SK-N-SH (cell line): ENCODE data around the gene PBRM1. TPM values are rescaled to one million over a fixed set of nuclear protein-coding genes. Genes with fewer than 3 reads are reported as not detected.

Source experiments
- CTCF ChIA-PET: fragments of 300-600, 350-600 bp; formaldehyde crosslinking; extraction: SDS; loops from one replicate; lab custom pipeline; 2021; lab: Yijun Ruan, JAX
- POLR2A ChIA-PET: fragments of 350-600 bp; sonication (Branson Sonifier 250); formaldehyde crosslinking; extraction: SDS; loops from one replicate; lab custom pipeline; 2020; ENCODE audit warnings: antibody characterized with exemption, inconsistent platforms; lab: Yijun Ruan, JAX
- DNase-seq: peaks from one replicate; pipeline ENCODE4 v3.0.0; 2012
- H2AFZ ChIP-seq: fragments of 200-600 bp; sonication (generic); 2 replicates; pipeline ENCODE4 v1.8.1; 2016; ENCODE audit warnings: antibody characterized with exemption, mild to moderate bottlenecking, low read depth
- H3F3A ChIP-seq: fragments of 200-600 bp; sonication (generic); replicated peaks from 2 replicates; pipeline ENCODE3; 2016; ENCODE audit warnings: antibody characterized with exemption, mild to moderate bottlenecking; ENCODE audit not compliant: insufficient read depth
- H3K27ac ChIP-seq, 2 experiments: fragments of 200-500 bp in 1 of 2; fragments of 200-600 bp in 1 of 2; sonication (Bioruptor generic) in 1 of 2; sonication (generic), shearing (Covaris generic) in 1 of 2; 2 replicates each; pipeline versions ENCODE4 v1.5.1 to v1.6.1; 2014 to 2016; ENCODE audit warnings: low read depth in 2 of 2, inconsistent platforms in 1 of 2, low read length in 1 of 2, mild to moderate bottlenecking in 1 of 2, mixed read lengths in 1 of 2
- H3K27me3 ChIP-seq: fragments of 200-600 bp; sonication (generic), shearing (Covaris generic); 2 replicates; pipeline ENCODE4 v1.6.1; 2016; ENCODE audit warnings: mixed run types; ENCODE audit not compliant: insufficient read depth
- H3K36me3 ChIP-seq, 2 experiments: fragments of 200-500 bp in 1 of 2; fragments of 200-600 bp in 1 of 2; sonication (Bioruptor generic) in 1 of 2; sonication (generic) in 1 of 2; replicated peaks in 1 of 2; 2 replicates each; pipeline versions ENCODE3 to v1.5.1; 2014 to 2016; ENCODE audit warnings: low read length in 1 of 2, mild to moderate bottlenecking in 1 of 2; ENCODE audit not compliant: insufficient read depth in 2 of 2, control insufficient read depth in 1 of 2
- H3K4me1 ChIP-seq, 2 experiments: fragments of 200-500 bp in 1 of 2; fragments of 200-600 bp in 1 of 2; sonication (Bioruptor generic) in 1 of 2; sonication (generic), shearing (Covaris generic) in 1 of 2; 2 replicates each; pipeline versions ENCODE4 v1.5.1 to v1.6.1; 2014 to 2016; ENCODE audit warnings: low read depth in 1 of 2, low read length in 1 of 2, mixed run types in 1 of 2; ENCODE audit not compliant: insufficient read depth in 2 of 2, control insufficient read depth in 1 of 2
- H3K4me2 ChIP-seq: fragments of 200-600 bp; sonication (generic), shearing (Covaris generic); 2 replicates; pipeline ENCODE4 v1.6.1; 2017; ENCODE audit warnings: mixed run types
- H3K4me3 ChIP-seq, 2 experiments: fragments of 200-500 bp in 1 of 2; fragments of 200-600 bp in 1 of 2; sonication (Bioruptor generic) in 1 of 2; sonication (generic), shearing (Covaris generic) in 1 of 2; 2 replicates each; pipeline versions ENCODE4 v1.5.1 to v1.8.1; 2014 to 2016; ENCODE audit warnings: low read depth in 2 of 2, inconsistent platforms in 1 of 2, low read length in 1 of 2, mild to moderate bottlenecking in 1 of 2, mixed read lengths in 1 of 2, moderate library complexity in 1 of 2
- H3K79me2 ChIP-seq: fragments of 200-600 bp; sonication (generic); 2 replicates; pipeline ENCODE4 v1.8.1; 2017; ENCODE audit warnings: mild to moderate bottlenecking; ENCODE audit not compliant: insufficient read depth
- H3K9ac ChIP-seq: fragments of 200-600 bp; sonication (generic); 2 replicates; pipeline ENCODE4 v1.6.1; 2017; ENCODE audit warnings: mixed run types
- H3K9me2 ChIP-seq: fragments of 200-600 bp; sonication (generic); 2 replicates; pipeline ENCODE4 v1.6.1; 2017; ENCODE audit warnings: mixed run types
- H3K9me3 ChIP-seq: fragments of 200-600 bp; sonication (generic); 2 replicates; pipeline ENCODE4 v1.6.1; 2017; ENCODE audit warnings: mixed run types, mild to moderate bottlenecking, moderate library complexity
- H4K20me1 ChIP-seq: fragments of 200-600 bp; sonication (generic); 2 replicates; pipeline ENCODE4 v1.6.1; 2017; ENCODE audit warnings: mild to moderate bottlenecking, mixed run types; ENCODE audit not compliant: insufficient read depth
- CHD2 ChIP-seq: fragments of 150-350 bp; IDR thresholded peaks from 2 replicates; pipeline ENCODE4 v1.6.1; 2018; ENCODE audit warnings: low read length; ENCODE audit not compliant: partially characterized antibody
- CTCF ChIP-seq: fragments of 200-600 bp; sonication (generic); IDR thresholded peaks from 2 replicates; pipeline ENCODE4 v1.6.1; 2017; ENCODE audit warnings: antibody characterized with exemption, mild to moderate bottlenecking, moderate library complexity
- EZH2phosphoT487 ChIP-seq: fragments of 200-600 bp; sonication (generic); IDR thresholded peaks from 2 replicates; pipeline ENCODE4 v1.6.1; 2017; ENCODE audit warnings: low read depth, mixed run types, mild to moderate bottlenecking, antibody characterized with exemption, moderate library complexity, borderline replicate concordance
- FOSL2 ChIP-seq: IDR thresholded peaks from 2 replicates; pipeline ENCODE4 v1.4.0; 2012; ENCODE audit warnings: low read depth, mild to moderate bottlenecking, moderate library complexity, borderline replicate concordance
- FOXJ3 ChIP-seq: sonication (generic); formaldehyde crosslinking; IDR thresholded peaks from 2 replicates; pipeline ENCODE4 v1.5.1; 2020; ENCODE audit warnings: mild to moderate bottlenecking, missing genetic modification reagents
- GABPA ChIP-seq: IDR thresholded peaks from 2 replicates; pipeline ENCODE4 v1.4.0; 2012; ENCODE audit warnings: low read depth, mild to moderate bottlenecking
- MAX ChIP-seq: IDR thresholded peaks from 2 replicates; pipeline ENCODE4 v1.4.0; 2012; ENCODE audit warnings: low read depth
- MXI1 ChIP-seq: IDR thresholded peaks from 2 replicates; pipeline ENCODE4 v1.6.1; 2012; ENCODE audit warnings: mild to moderate bottlenecking, low read depth, low read length, improper control_type of control experiment
- NFIC ChIP-seq: IDR thresholded peaks from 2 replicates; pipeline ENCODE4 v1.4.0; 2012; ENCODE audit warnings: borderline replicate concordance
- POLR2AphosphoS5 ChIP-seq: IDR thresholded peaks from 2 replicates; pipeline ENCODE4 v1.6.1; 2012; ENCODE audit warnings: low read depth, low read length
- REST ChIP-seq: IDR thresholded peaks from 2 replicates; pipeline ENCODE4 v1.6.1; 2012; ENCODE audit warnings: mild to moderate bottlenecking, low read depth, low read length, moderate library complexity
- RFX5 ChIP-seq: IDR thresholded peaks from 2 replicates; pipeline ENCODE4 v1.6.1; 2012; ENCODE audit warnings: mild to moderate bottlenecking, improper control_type of control experiment, low read length
- RXRA ChIP-seq: IDR thresholded peaks from 2 replicates; pipeline ENCODE4 v1.4.0; 2012; ENCODE audit warnings: low read depth, mild to moderate bottlenecking, borderline replicate concordance
- SIN3A ChIP-seq: IDR thresholded peaks from 2 replicates; pipeline ENCODE4 v1.6.1; 2012; ENCODE audit warnings: low read depth, mild to moderate bottlenecking, low read length, moderate library complexity, borderline replicate concordance
- TCF12 ChIP-seq: IDR thresholded peaks from 2 replicates; pipeline ENCODE4 v1.4.0; 2012
- TEAD4 ChIP-seq: IDR thresholded peaks from 2 replicates; pipeline ENCODE4 v1.4.0; 2012; ENCODE audit warnings: mild to moderate bottlenecking, borderline replicate concordance; ENCODE audit not compliant: insufficient read depth
- USF1 ChIP-seq: IDR thresholded peaks from 2 replicates; pipeline ENCODE4 v1.4.0; 2012; ENCODE audit warnings: low read depth, borderline replicate concordance
- WGBS: methylation state at CpG from one replicate; pipeline ENCODE4 v1.1.6; 2017; ENCODE audit warnings: low lambda C conversion rate; 5-methylcytosine and 5-hydroxymethylcytosine counted together
- polyA plus RNA-seq, 3 experiments: library from polyadenylated mRNA; depleted of rRNA; stranded (reverse); fragments of >200 nt; gene quantifications; 2 replicates each; pipeline ENCODE4 v1.2.3, GENCODE V29; 2012

Gene PBRM1
- polyA plus RNA-seq, 1 of the 3 experiments (the other 2 are of a cell fraction) = 14.3 TPM

GRCh38 chr3:52521488-52521824 is 164.3 kb downstream of the PBRM1 start:
- peaks cover 0 to 24% of the 10 kb centered on the region in 2 experiments; a peak in 1 of 4 replicates for H3K4me1 ChIP-seq
- no peaks in the 10 kb centered on the region for H4K20me1 ChIP-seq
- ChIA-PET CTCF (no interaction called here), POLR2A (no interaction called here)
- WGBS = 93% methylated on average over 4 of the region's 8 CpGs
- no peak for TF ChIP-seq RFX5
- no peak for TF ChIP-seq CHD2
- no peak for TF ChIP-seq EZH2phosphoT487
- no peak for TF ChIP-seq FOXJ3 (CRISPR knock-in tag)
- TF ChIP-seq CTCF = no peak
- no peak for TF ChIP-seq GABPA
- no peak overlapping the region for H3K27ac ChIP-seq
- H3F3A ChIP-seq = no peaks in the 10 kb centered on the region
- H3K4me2 ChIP-seq = no peak overlapping the region
- H3K27me3 ChIP-seq = no peaks in the 10 kb centered on the region
- no peak overlapping the region for H3K9ac ChIP-seq
- no peaks in the 10 kb centered on the region for H3K79me2 ChIP-seq
- DNase-seq = no peak
- no peak overlapping the region for H3K4me3 ChIP-seq
- peaks cover 4 to 24% of the 10 kb centered on the region in 2 experiments for H3K36me3 ChIP-seq
- no peaks in the 10 kb centered on the region for H3K9me2 ChIP-seq
- no peaks in the 10 kb centered on the region for H3K9me3 ChIP-seq
- no peak overlapping the region for H2AFZ ChIP-seq

GRCh38 chr3:52520716-52521487 is 164.8 kb downstream of the PBRM1 start:
- WGBS = 89% methylated on average over 7 of the region's 20 CpGs
- Histone ChIP-seq H3K27me3 (no peaks in the 10 kb centered on the region), H4K20me1 (no peaks in the 10 kb centered on the region), H3K27ac (no peak overlapping the region), H3K9me3 (no peaks in the 10 kb centered on the region), H3K9ac (no peak overlapping the region), H3K9me2 (no peaks in the 10 kb centered on the region), H3K4me1 (peaks cover 0 to 19% of the 10 kb centered on the region in 2 experiments; a peak in 1 of 4 replicates), H2AFZ (no peak overlapping the region), H3K4me3 (no peak overlapping the region), H3F3A (no peaks in the 10 kb centered on the region), H3K4me2 (no peak overlapping the region), H3K79me2 (no peaks in the 10 kb centered on the region), H3K36me3 (peaks cover 4 to 21% of the 10 kb centered on the region in 2 experiments)
- TF ChIP-seq REST = no peak
- TF ChIP-seq FOXJ3 (CRISPR knock-in tag) = no peak
- no peak for TF ChIP-seq POLR2AphosphoS5
- no peak for TF ChIP-seq MXI1
- TF ChIP-seq FOSL2 = no peak
- no peak for TF ChIP-seq SIN3A
- no peak for TF ChIP-seq NFIC
- TF ChIP-seq RFX5 = no peak
- TF ChIP-seq TEAD4 = no peak
- TF ChIP-seq USF1 = no peak
- no peak for TF ChIP-seq EZH2phosphoT487
- TF ChIP-seq RXRA = no peak
- no peak for TF ChIP-seq GABPA
- TF ChIP-seq TCF12 = no peak
- TF ChIP-seq MAX = no peak
- ChIA-PET CTCF (no interaction called here), POLR2A (no interaction called here)
- DNase-seq = no peak
